Activated naive CD4-positive, alpha-beta T cell (primary cell): Measurements from ENCODE around the gene RDM1.
"Not testable (repeated sequence)": the region's sequence is repeated elsewhere in the genome, so short reads cannot be mapped to it uniquely, and the experiment has no call there.

Experiments
- DNase-seq, 4 experiments: peaks; one replicate each; lab custom pipeline; 2025; lab: John Stamatoyannopoulos, UW

Gene RDM1

GRCh38 chr17:35898283-35899070, 32.1 kb downstream of the RDM1 start:
- DNase-seq, result no peak

GRCh38 chr17:35897772-35898171, 32.8 kb downstream of the RDM1 start:
- not testable (repeated sequence) for DNase-seq

- no peak for DNase-seq
Measured at GRCh38 chr17:35895636-35896587, 34.7 kb downstream of the RDM1 start.

GRCh38 chr17:35894206-35894605, 36.4 kb downstream of the RDM1 start:
- no peak for DNase-seq

- DNase-seq, result no peak
Measured at GRCh38 chr17:35893751-35894150, 36.8 kb downstream of the RDM1 start.

- no peak for DNase-seq
Measured at GRCh38 chr17:35892091-35893035, 38.2 kb downstream of the RDM1 start.

- DNase-seq, result no peak
Measured at GRCh38 chr17:35891269-35891668, 39.3 kb downstream of the RDM1 start.

GRCh38 chr17:35890774-35891155, 39.8 kb downstream of the RDM1 start:
- no peak for DNase-seq

GRCh38 chr17:35889818-35890773, 40.5 kb downstream of the RDM1 start:
- DNase-seq, result no peak

- DNase-seq, result no peak
Measured at GRCh38 chr17:35889241-35889640, 41.3 kb downstream of the RDM1 start.

- DNase-seq, result no peak
Measured at GRCh38 chr17:35879773-35880654, 50.6 kb downstream of the RDM1 start, which contains the start of gene CCL5. Gene CCL5 (minus strand): TSS chr17:35880360.

GRCh38 chr17:35878361-35878760, 52.2 kb downstream of the RDM1 start:
- DNase-seq, result no peak

GRCh38 chr17:35877345-35878029, 53.1 kb downstream of the RDM1 start:
- DNase-seq, result no peak

- no peak for DNase-seq
Measured at GRCh38 chr17:35876534-35876933, 54.0 kb downstream of the RDM1 start.

GRCh38 chr17:35875800-35876139, 54.8 kb downstream of the RDM1 start:
- DNase-seq, result no peak

GRCh38 chr17:35875072-35875799, 55.3 kb downstream of the RDM1 start:
- DNase-seq, result no peak

- no peak for DNase-seq
Measured at GRCh38 chr17:35872196-35872980, 58.2 kb downstream of the RDM1 start.
